Ovary (tissue), 3 donors: Measurements from ENCODE around the gene SLC35G2.

Experiments used
- CTCF ChIP-seq, 3 donors: fragments of 450-650 bp in 2 of 3; fragments of 200-600 bp in 1 of 3; IDR thresholded peaks; one replicate each; pipeline versions ENCODE4 v1.5.1 to v1.8.0; 2016 to 2022; ENCODE audit warnings: antibody characterized with exemption in 3 of 3, mild to moderate bottlenecking in 1 of 3
- EP300 ChIP-seq: sonication (generic); formaldehyde crosslinking; IDR thresholded peaks from one replicate; pipeline ENCODE4 v1.6.1; 2017; ENCODE audit warnings: antibody characterized with exemption
- POLR2A ChIP-seq: fragments of 450-650 bp; IDR thresholded peaks from one replicate; pipeline ENCODE4 v1.6.1; 2017; ENCODE audit warnings: antibody characterized with exemption, mild to moderate bottlenecking, moderate library complexity
- donor health status: DM: no; HTN: no; CAD: no.

DNA sequence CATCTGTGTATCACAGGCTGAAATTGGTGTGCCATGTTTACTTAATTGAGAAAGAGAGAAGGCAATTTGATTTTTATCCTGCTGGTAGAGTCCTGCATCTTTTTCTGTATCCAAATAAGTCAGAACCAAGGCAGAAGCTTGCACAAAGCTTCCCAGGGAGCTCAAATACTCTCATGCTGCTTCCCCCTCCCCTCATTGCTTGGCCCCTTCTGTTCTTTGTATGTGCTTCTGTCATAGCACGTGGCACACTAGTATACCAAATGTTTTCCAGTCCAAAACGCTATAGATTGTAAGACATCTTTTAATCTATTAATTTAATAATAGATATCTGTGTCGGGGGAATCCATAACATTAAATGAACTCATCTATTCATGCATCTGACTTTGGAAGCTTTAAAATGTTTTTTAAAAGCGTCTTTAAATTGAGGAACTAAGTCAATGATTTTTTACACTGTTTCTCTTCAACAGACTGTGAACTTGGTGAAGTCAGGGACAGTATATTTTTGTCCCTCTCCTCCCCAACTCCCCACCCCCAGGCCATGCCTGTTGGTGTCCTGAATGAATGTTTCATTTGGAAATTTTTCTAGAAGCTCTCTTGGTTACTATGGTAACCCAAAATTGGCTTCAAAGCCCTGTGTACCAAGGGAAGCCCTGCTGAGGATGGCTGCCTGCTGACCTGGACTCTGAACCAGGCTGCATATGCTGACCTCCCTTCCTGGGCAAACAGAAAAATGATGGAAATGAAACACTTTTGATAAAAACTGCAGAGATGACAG, 26.2 kb upstream of the SLC35G2 start:
- TF ChIP-seq CTCF (IDR thresholded peaks at IDR 0.05) (no peak), POLR2A (no peak), EP300 (no peak)
